H1 (cell line): ENCODE data around the gene ADAMTS17. TPM values are rescaled to one million over a fixed set of nuclear protein-coding genes. Genes with fewer than 3 reads are reported as not detected.

Experiments
- GABPA ChIP-seq: IDR thresholded peaks from 2 replicates; pipeline ENCODE4 v1.6.1; 2011; ENCODE audit warnings: mild to moderate bottlenecking, low read length, moderate library complexity, borderline replicate concordance; ENCODE audit not compliant: insufficient read depth
- KDM5A ChIP-seq: fragments of 200-600 bp; IDR thresholded peaks from 2 replicates; pipeline ENCODE4 v1.7.1; 2012; ENCODE audit warnings: mild to moderate bottlenecking, low read length, inconsistent platforms, mixed read lengths
- POLR2AphosphoS5 ChIP-seq: IDR thresholded peaks from 2 replicates; pipeline ENCODE4 v1.6.1; 2011; ENCODE audit warnings: low read depth, low read length
- SP4 ChIP-seq: IDR thresholded peaks from 2 replicates; pipeline ENCODE4 v1.6.1; 2012; ENCODE audit warnings: low read length, inconsistent platforms
- ZNF274 ChIP-seq: IDR thresholded peaks from 2 replicates; pipeline ENCODE4 v1.7.0; 2012; ENCODE audit warnings: low read length, borderline replicate concordance; ENCODE audit errors: extremely low read depth
- polyA plus RNA-seq, 7 experiments: library from polyadenylated mRNA; depleted of rRNA in 3 of 7; stranded (reverse) in 5 of 7; unstranded in 2 of 7; fragments of >200 nt in 5 of 7; fragments of 200-250 nt in 2 of 7; gene quantifications; 1 replicate in 5 of 7; 2 replicates in 1 of 7; 4 replicates in 1 of 7; pipeline versions ENCODE4 v1.2.1 to v1.2.3, GENCODE V29; 2011 to 2013; ENCODE audit warnings: missing spikeins in 2 of 7, mixed read lengths in 2 of 7
- total RNA-seq: library from RNA; stranded (reverse); fragmentation: NEBNext Ultra II Directional; extraction: Animal tissue kit (Norgen Biotek cat#: 25700); gene quantifications from 2 replicates; pipeline ENCODE4 v1.2.1, GENCODE V29; 2021
- TF ChIP-seq, protein P1 (sequence below): IDR thresholded peaks from 2 replicates; pipeline ENCODE4 v1.6.1; 2012; ENCODE audit warnings: inconsistent platforms

Gene ADAMTS17
- total and polyA plus RNA-seq, 2 of the 8 experiments (the other 6 are each of a cell fraction or from before 2014, with no cell fraction given): 0.51 to 1.7 TPM

- no peak for TF ChIP-seq KDM5A
- TF ChIP-seq GABPA: no peak
- TF ChIP-seq, protein P1, sequence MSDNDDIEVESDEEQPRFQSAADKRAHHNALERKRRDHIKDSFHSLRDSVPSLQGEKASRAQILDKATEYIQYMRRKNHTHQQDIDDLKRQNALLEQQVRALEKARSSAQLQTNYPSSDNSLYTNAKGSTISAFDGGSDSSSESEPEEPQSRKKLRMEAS: no peak
- TF ChIP-seq POLR2AphosphoS5: no peak
- no peak for TF ChIP-seq SP4
- TF ChIP-seq ZNF274: no peak
Measured at GRCh38 chr15:100308608-100309007, 33.2 kb downstream of the ADAMTS17 start (continued).
